OCI-LY1 (cell line): ENCODE measurements around the gene FSTL3.

ENCODE experiments used
- H2AFZ ChIP-seq: fragments of 200-600 bp; sonication (generic), shearing (Covaris generic); 2 replicates; pipeline ENCODE4 v1.6.0; 2014; ENCODE audit warnings: antibody characterized with exemption, mild to moderate bottlenecking, low read length
- H3F3A ChIP-seq: fragments of 200-600 bp; sonication (generic), shearing (Covaris generic); 2 replicates; pipeline ENCODE4 v1.6.0; 2014; ENCODE audit warnings: mild to moderate bottlenecking, antibody characterized with exemption, low read length, moderate library complexity; ENCODE audit not compliant: insufficient read depth
- H3K27ac ChIP-seq: fragments of 200-600 bp; sonication (generic); 2 replicates; pipeline ENCODE4 v1.5.1; 2014; ENCODE audit warnings: low read length, mixed run types, mild to moderate bottlenecking, low read depth; ENCODE audit not compliant: poor library complexity, severe bottlenecking
- H3K27me3 ChIP-seq: fragments of 200-600 bp; sonication (generic); 2 replicates; pipeline ENCODE4 v1.6.0; 2014; ENCODE audit warnings: antibody characterized with exemption, mild to moderate bottlenecking, low read length, moderate library complexity; ENCODE audit not compliant: insufficient read depth
- H3K36me3 ChIP-seq: fragments of 200-600 bp; sonication (generic); 2 replicates; pipeline ENCODE4 v1.6.1; 2014; ENCODE audit warnings: mild to moderate bottlenecking, antibody characterized with exemption, low read length, moderate library complexity, mixed read lengths; ENCODE audit not compliant: insufficient read depth
- H3K4me1 ChIP-seq: fragments of 200-600 bp; sonication (generic); 2 replicates; pipeline ENCODE4 v1.5.1; 2014; ENCODE audit warnings: mild to moderate bottlenecking, low read length, moderate library complexity; ENCODE audit not compliant: insufficient read depth, severe bottlenecking
- H3K4me2 ChIP-seq: fragments of 200-600 bp; sonication (generic), shearing (Covaris generic); 2 replicates; pipeline ENCODE4 v1.6.1; 2014; ENCODE audit warnings: low read length
- H3K4me3 ChIP-seq: fragments of 200-600 bp; sonication (generic); 2 replicates; pipeline ENCODE4 v1.5.1; 2014; ENCODE audit warnings: low read length, low read depth, mild to moderate bottlenecking, mixed read lengths; ENCODE audit not compliant: poor library complexity, severe bottlenecking
- H3K79me2 ChIP-seq: fragments of 200-600 bp; shearing (Covaris generic); 2 replicates; pipeline ENCODE4 v1.6.1; 2016; ENCODE audit warnings: mixed run types, low read length, mixed read lengths; ENCODE audit not compliant: insufficient read depth
- H3K9ac ChIP-seq: fragments of 200-600 bp; sonication (generic), shearing (Covaris generic); 2 replicates; pipeline ENCODE4 v1.6.1; 2014; ENCODE audit warnings: mild to moderate bottlenecking, low read length, mixed read lengths
- H3K9me2 ChIP-seq: fragments of 200-600 bp; sonication (generic), shearing (Covaris generic); 2 replicates; pipeline ENCODE4 v1.6.1; 2014; ENCODE audit warnings: low read depth, mild to moderate bottlenecking, low read length, mixed read lengths
- H3K9me3 ChIP-seq: fragments of 200-600 bp; shearing (Covaris generic); 2 replicates; pipeline ENCODE4 v1.6.1; 2014; ENCODE audit warnings: low read length, mixed read lengths
- H4K20me1 ChIP-seq: fragments of 200-600 bp; sonication (generic), shearing (Covaris generic); 2 replicates; pipeline ENCODE4 v1.6.0; 2016; ENCODE audit warnings: mild to moderate bottlenecking, low read length; ENCODE audit not compliant: insufficient read depth
- EZH2 ChIP-seq: fragments of 200-600 bp; sonication (generic), shearing (Covaris generic); IDR thresholded peaks from 2 replicates; pipeline ENCODE4 v1.8.0; 2017; ENCODE audit warnings: borderline replicate concordance, mixed run types, mild to moderate bottlenecking, antibody characterized with exemption, low read length, moderate library complexity, mixed read lengths
- TF ChIP-seq, protein P1 (sequence below): fragments of 200-600 bp; sonication (generic), shearing (Covaris generic); IDR thresholded peaks from 2 replicates; pipeline ENCODE4 v1.5.1; 2017; ENCODE audit warnings: mild to moderate bottlenecking, antibody characterized with exemption, low read length, moderate library complexity, mixed read lengths

FSTL3 gene

DNA sequence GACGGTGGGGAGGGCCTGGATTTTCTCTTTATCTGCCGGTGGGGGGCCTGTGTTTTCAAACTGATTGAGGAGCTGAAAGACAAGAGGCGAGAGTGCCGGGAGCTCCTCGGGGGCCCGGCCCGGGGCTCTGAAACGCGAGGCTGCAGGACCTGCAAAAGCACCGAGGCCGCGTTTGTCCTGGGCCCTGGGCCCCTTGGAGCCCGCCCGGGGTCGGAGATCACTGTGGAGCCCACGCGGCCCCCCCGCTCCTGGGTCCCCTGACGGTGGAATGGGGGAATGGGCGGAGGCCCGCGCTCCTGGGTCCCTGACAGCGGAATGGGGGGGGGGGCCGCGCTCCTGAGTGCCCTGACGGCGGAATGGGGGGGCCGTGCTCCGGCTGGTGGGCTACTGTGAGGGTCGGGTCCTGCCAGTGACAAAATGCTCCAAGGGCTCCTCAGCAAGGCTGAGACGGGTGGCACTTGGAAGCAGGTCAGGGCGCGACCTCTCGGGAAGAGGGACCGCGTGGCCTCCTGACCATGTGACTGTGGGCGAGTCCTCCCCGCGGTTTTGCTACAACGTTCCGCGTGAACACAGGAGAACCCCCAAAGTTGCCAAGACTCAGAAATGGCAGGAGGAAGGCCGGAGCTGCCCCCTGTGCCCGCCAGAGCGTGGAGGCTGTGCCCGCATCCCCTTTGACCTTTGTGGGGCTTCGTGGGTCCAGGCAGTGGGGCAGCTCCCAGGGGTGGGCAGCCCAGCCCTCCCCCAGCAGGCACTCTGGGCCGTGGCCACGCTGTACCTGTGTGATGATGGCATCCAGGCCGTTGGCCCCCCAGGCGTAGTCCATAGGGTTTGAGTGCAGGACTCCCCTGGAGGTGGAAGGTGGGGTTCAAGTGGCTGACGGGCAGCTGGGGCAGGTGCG, 27.0 kb upstream of the FSTL3 start:
- Histone ChIP-seq H3K36me3 (peaks cover 89% of the 10 kb centered on the region), H3K9ac (no peak overlapping the region), H3K27me3 (no peaks in the 10 kb centered on the region), H4K20me1 (no peaks in the 10 kb centered on the region), H3K79me2 (peaks cover 10% of the 10 kb centered on the region), H3K9me3 (no peaks in the 10 kb centered on the region), H3K27ac (no peak overlapping the region), H3K4me3 (no peak overlapping the region), H3F3A (no peaks in the 10 kb centered on the region), H3K9me2 (no peaks in the 10 kb centered on the region), H2AFZ (no peak overlapping the region), H3K4me1 (no peaks in the 10 kb centered on the region), H3K4me2 (no peak overlapping the region)
- no peak for TF ChIP-seq EZH2
- TF ChIP-seq, protein P1, sequence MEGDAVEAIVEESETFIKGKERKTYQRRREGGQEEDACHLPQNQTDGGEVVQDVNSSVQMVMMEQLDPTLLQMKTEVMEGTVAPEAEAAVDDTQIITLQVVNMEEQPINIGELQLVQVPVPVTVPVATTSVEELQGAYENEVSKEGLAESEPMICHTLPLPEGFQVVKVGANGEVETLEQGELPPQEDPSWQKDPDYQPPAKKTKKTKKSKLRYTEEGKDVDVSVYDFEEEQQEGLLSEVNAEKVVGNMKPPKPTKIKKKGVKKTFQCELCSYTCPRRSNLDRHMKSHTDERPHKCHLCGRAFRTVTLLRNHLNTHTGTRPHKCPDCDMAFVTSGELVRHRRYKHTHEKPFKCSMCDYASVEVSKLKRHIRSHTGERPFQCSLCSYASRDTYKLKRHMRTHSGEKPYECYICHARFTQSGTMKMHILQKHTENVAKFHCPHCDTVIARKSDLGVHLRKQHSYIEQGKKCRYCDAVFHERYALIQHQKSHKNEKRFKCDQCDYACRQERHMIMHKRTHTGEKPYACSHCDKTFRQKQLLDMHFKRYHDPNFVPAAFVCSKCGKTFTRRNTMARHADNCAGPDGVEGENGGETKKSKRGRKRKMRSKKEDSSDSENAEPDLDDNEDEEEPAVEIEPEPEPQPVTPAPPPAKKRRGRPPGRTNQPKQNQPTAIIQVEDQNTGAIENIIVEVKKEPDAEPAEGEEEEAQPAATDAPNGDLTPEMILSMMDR = no peak

DNA sequence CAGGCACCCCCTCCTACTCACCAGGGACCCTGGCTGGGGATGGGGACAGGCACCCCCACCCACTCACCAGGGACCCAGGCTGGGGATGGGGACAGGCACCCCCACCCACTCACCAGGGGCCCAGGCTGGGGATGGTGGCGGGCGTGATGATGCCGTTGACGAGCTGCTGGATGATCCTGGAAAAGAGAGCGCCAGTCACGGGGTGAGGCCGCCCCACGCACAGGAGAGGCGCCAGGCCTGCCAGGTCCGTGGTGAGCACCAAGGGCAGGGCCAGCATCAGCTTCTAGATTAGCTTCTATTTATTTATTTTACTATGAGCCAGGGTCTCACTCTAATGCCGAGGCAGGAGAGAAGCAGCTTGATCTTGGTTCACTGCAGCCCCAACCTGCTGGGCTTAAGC, 26.1 kb upstream of the FSTL3 start:
- no peaks in the 10 kb centered on the region for H3K9me2 ChIP-seq
- no peak overlapping the region for H2AFZ ChIP-seq
- no peaks in the 10 kb centered on the region for H4K20me1 ChIP-seq
- no peak overlapping the region for H3K27ac ChIP-seq
- peaks cover 86% of the 10 kb centered on the region for H3K36me3 ChIP-seq
- no peaks in the 10 kb centered on the region for H3K27me3 ChIP-seq
- H3K4me2 ChIP-seq = no peak overlapping the region
- no peak overlapping the region for H3K9ac ChIP-seq
- TF ChIP-seq, protein P1 = no peak
- TF ChIP-seq EZH2 = no peak
- no peak overlapping the region for H3K4me3 ChIP-seq
- no peaks in the 10 kb centered on the region for H3K9me3 ChIP-seq
- peaks cover 18% of the 10 kb centered on the region for H3K79me2 ChIP-seq
- no peaks in the 10 kb centered on the region for H3F3A ChIP-seq
- H3K4me1 ChIP-seq = no peaks in the 10 kb centered on the region

DNA sequence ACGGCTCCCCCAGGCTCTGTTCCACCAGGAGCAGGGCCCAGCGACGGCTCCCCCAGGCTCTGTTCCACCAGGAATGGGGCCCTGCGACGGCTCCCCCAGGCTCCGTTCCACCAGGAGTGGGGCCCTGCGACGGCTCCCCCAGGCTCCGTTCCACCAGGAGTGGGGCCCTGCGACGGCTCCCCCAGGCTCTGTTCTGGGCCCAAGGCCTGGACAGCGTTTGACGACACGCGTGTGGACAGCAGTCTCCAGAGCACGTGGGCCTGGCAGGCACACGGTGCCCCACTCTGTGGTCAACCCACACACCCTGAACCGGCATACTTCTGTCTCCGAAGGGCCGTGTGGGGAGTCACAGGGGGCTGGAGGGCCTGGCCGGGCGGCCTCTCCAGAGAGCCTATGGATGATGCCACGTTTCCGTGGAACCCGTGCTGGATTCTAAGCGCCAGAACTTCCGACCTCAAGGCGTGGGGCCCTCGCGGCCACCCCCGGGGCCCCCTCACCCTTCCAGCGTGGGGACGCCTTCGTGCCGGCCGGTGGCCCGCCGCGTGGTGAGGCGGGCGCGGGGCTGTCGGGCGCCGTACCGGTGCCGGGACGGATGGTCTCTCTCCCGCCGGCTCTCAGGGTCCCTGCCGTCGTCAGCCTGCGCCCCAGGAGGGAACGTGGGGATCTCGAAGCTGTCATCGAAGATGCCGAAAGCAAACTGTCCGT, 24.9 kb upstream of the FSTL3 start:
- no peak overlapping the region for H3K27ac ChIP-seq
- no peak overlapping the region for H3K4me3 ChIP-seq
- no peak for TF ChIP-seq EZH2
- TF ChIP-seq, protein P1 = no peak
- no peak overlapping the region for H3K4me2 ChIP-seq
- H3K79me2 ChIP-seq = peaks cover 29% of the 10 kb centered on the region
- no peaks in the 10 kb centered on the region for H3K27me3 ChIP-seq
- H3K36me3 ChIP-seq = peaks cover 86% of the 10 kb centered on the region
- H3K4me1 ChIP-seq = no peaks in the 10 kb centered on the region
- no peaks in the 10 kb centered on the region for H4K20me1 ChIP-seq
- H3K9ac ChIP-seq = no peak overlapping the region
- H3K9me3 ChIP-seq = no peaks in the 10 kb centered on the region
- no peak overlapping the region for H2AFZ ChIP-seq
- H3K9me2 ChIP-seq = no peaks in the 10 kb centered on the region
- no peaks in the 10 kb centered on the region for H3F3A ChIP-seq
